NCI-H2171 (cell line): ENCODE measurements around the gene SMARCA2.
A peak's percentile ranks its signal among the peaks of the same experiment; 100 is the strongest.

Experiments used
- DNase-seq: peaks from one replicate; lab custom pipeline; 2025; lab: John Stamatoyannopoulos, UW

The SMARCA2 gene

GRCh38 chr9:2215921-2216441, 200.8 kb downstream of the SMARCA2 start:
- DNase-seq: no peak

GRCh38 chr9:2216591-2216990, 201.4 kb downstream of the SMARCA2 start:
- DNase-seq: no peak

GRCh38 chr9:2217540-2217939, 202.4 kb downstream of the SMARCA2 start:
- no peak for DNase-seq

GRCh38 chr9:2220036-2220435, 204.9 kb downstream of the SMARCA2 start:
- DNase-seq: no peak

GRCh38 chr9:2227144-2227867, 212.2 kb downstream of the SMARCA2 start:
- DNase-seq: no peak

GRCh38 chr9:2228132-2228531, 213.0 kb downstream of the SMARCA2 start:
- DNase-seq: peak; percentile 10

GRCh38 chr9:2228641-2229040, 213.5 kb downstream of the SMARCA2 start:
- no peak for DNase-seq

- no peak for DNase-seq
Observed at GRCh38 chr9:2229109-2229721, 214.1 kb downstream of the SMARCA2 start.

- DNase-seq: no peak
Observed at GRCh38 chr9:2230362-2230761, 215.2 kb downstream of the SMARCA2 start.

GRCh38 chr9:2231101-2231500, 216.0 kb downstream of the SMARCA2 start:
- no peak for DNase-seq

GRCh38 chr9:2231829-2232228, 216.7 kb downstream of the SMARCA2 start:
- no peak for DNase-seq

GRCh38 chr9:2233274-2233673, 218.1 kb downstream of the SMARCA2 start:
- DNase-seq: no peak

- DNase-seq: peak; percentile 98
Observed at GRCh38 chr9:2234371-2234893, 219.3 kb downstream of the SMARCA2 start.

GRCh38 chr9:2235623-2236022, 220.5 kb downstream of the SMARCA2 start:
- DNase-seq: no peak

GRCh38 chr9:2236850-2237249, 221.7 kb downstream of the SMARCA2 start:
- no peak for DNase-seq

GRCh38 chr9:2241461-2241835, 226.3 kb downstream of the SMARCA2 start:
- DNase-seq: no peak

GRCh38 chr9:2241836-2242741, 226.9 kb downstream of the SMARCA2 start:
- DNase-seq: peak; percentile 96

GRCh38 chr9:2242831-2243330, 227.7 kb downstream of the SMARCA2 start:
- DNase-seq: peak; percentile 52
